ENCODE results near the gene RAB14. TPM values are rescaled to one million over a fixed set of nuclear protein-coding genes. Genes with fewer than 3 reads are reported as not detected.
A peak's percentile ranks its signal among the peaks of the same experiment; 100 is the strongest.

RAB14 gene
- total RNA-seq, 1 experiment from 2014 or later = 36.0 TPM

GRCh38 chr9:121194730-121195129 lies 6.9 kb downstream of the RAB14 start:
- Mint-ChIP-seq H3K4me1 (peaks cover 38% of the 10 kb centered on the region), H3K4me3 (no peak overlapping the region)
- CTCF ChIA-PET = interaction anchor here (1.5 kb wide), 1 partner anchor 9 kb away, joined by 3 read pairs; no protein-coding TSS in a partner anchor

More at GRCh38 chr9:121194730-121195129, 6.9 kb downstream of the RAB14 start:
- ATAC-seq (no peak), DNase-seq (ENCODE audit: low spot score) (no peak)
- H3K9me3 Mint-ChIP-seq = no peaks in the 10 kb centered on the region
- POLR2A ChIA-PET = no interaction called here
- H3K27me3 Mint-ChIP-seq (ENCODE audit: low read depth) = no peaks in the 10 kb centered on the region
- peak overlapping the region; percentile 29; the same call in 1 of the 2 replicates for H3K27ac Mint-ChIP-seq
- no peaks in the 10 kb centered on the region for H3K36me3 Mint-ChIP-seq
- TF ChIP-seq FOXK1 (CRISPR knock-in tag; IDR thresholded peaks at IDR 0.05) (no peak), ATF3 (CRISPR knock-in tag; conservative IDR thresholded peaks at IDR 0.05) (no peak), GABPB1 (CRISPR knock-in tag; IDR thresholded peaks at IDR 0.05) (no peak), MLX (CRISPR knock-in tag; IDR thresholded peaks at IDR 0.05) (no peak), ZNF281 (CRISPR knock-in tag; IDR thresholded peaks at IDR 0.05) (no peak), ZNF219 (CRISPR knock-in tag; IDR thresholded peaks at IDR 0.05; ENCODE audit: borderline replicate concordance) (no peak), ZNF232 (CRISPR knock-in tag; IDR thresholded peaks at IDR 0.05) (no peak), RELA (CRISPR knock-in tag; IDR thresholded peaks at IDR 0.05; ENCODE audit: borderline replicate concordance) (no peak), SOX15 (CRISPR knock-in tag; IDR thresholded peaks at IDR 0.05) (no peak), EMX1 (CRISPR knock-in tag; IDR thresholded peaks at IDR 0.05) (no peak), ETV6 (CRISPR knock-in tag; IDR thresholded peaks at IDR 0.05) (no peak), ZNF425 (CRISPR knock-in tag; conservative IDR thresholded peaks at IDR 0.05) (no peak), E2F5 (CRISPR knock-in tag; IDR thresholded peaks at IDR 0.05) (no peak), ESRRA (CRISPR knock-in tag; IDR thresholded peaks at IDR 0.05; ENCODE audit: borderline replicate concordance) (no peak), ZMAT4 (CRISPR knock-in tag; IDR thresholded peaks at IDR 0.05) (no peak), TP53 (CRISPR knock-in tag; IDR thresholded peaks at IDR 0.05) (no peak), ELF4 (CRISPR knock-in tag; IDR thresholded peaks at IDR 0.05; ENCODE audit: low read depth) (no peak), JUN (CRISPR knock-in tag; IDR thresholded peaks at IDR 0.05) (no peak)
